NCI-H1694 (cell line): ENCODE data around the gene KCNMA1.

Experiments
- DNase-seq: peaks from one replicate; lab custom pipeline; 2025; lab: John Stamatoyannopoulos, UW

The KCNMA1 gene

GRCh38 chr10:77506517-77507200 lies 130.9 kb downstream of the KCNMA1 start:
- no peak for DNase-seq

GRCh38 chr10:77505431-77506334 lies 131.9 kb downstream of the KCNMA1 start:
- no peak for DNase-seq

GRCh38 chr10:77504873-77505257 lies 132.7 kb downstream of the KCNMA1 start:
- DNase-seq = no peak

GRCh38 chr10:77504196-77504872 lies 133.3 kb downstream of the KCNMA1 start:
- DNase-seq = no peak

GRCh38 chr10:77501846-77502261 lies 135.8 kb downstream of the KCNMA1 start:
- no peak for DNase-seq

- no peak for DNase-seq
Measured at GRCh38 chr10:77501152-77501845, 136.3 kb downstream of the KCNMA1 start.

- DNase-seq = no peak
Measured at GRCh38 chr10:77500754-77501151, 136.9 kb downstream of the KCNMA1 start.

- no peak for DNase-seq
Measured at GRCh38 chr10:77498829-77499228, 138.8 kb downstream of the KCNMA1 start.

GRCh38 chr10:77498210-77498609 lies 139.4 kb downstream of the KCNMA1 start:
- no peak for DNase-seq

GRCh38 chr10:77497748-77498147 lies 139.9 kb downstream of the KCNMA1 start:
- no peak for DNase-seq

GRCh38 chr10:77496941-77497420 lies 140.6 kb downstream of the KCNMA1 start:
- DNase-seq = no peak

- no peak for DNase-seq
Measured at GRCh38 chr10:77494756-77495541, 142.7 kb downstream of the KCNMA1 start.

- DNase-seq = peak; percentile 68
Measured at GRCh38 chr10:77494327-77494726, 143.3 kb downstream of the KCNMA1 start.

- DNase-seq = no peak
Measured at GRCh38 chr10:77493851-77494261, 143.8 kb downstream of the KCNMA1 start.

GRCh38 chr10:77493239-77493806 lies 144.3 kb downstream of the KCNMA1 start:
- no peak for DNase-seq

GRCh38 chr10:77492368-77492994 lies 145.1 kb downstream of the KCNMA1 start:
- no peak for DNase-seq

GRCh38 chr10:77490534-77491314 lies 146.9 kb downstream of the KCNMA1 start:
- DNase-seq = no peak

- no peak for DNase-seq
Measured at GRCh38 chr10:77486517-77486916, 151.1 kb downstream of the KCNMA1 start.

- no peak for DNase-seq
Measured at GRCh38 chr10:77485847-77486246, 151.8 kb downstream of the KCNMA1 start.
